ENCODE data around the gene EXOC3L4. TPM values are rescaled to one million over a fixed set of nuclear protein-coding genes. Genes with fewer than 3 reads are reported as not detected.

The EXOC3L4 gene
- total and polyA plus RNA-seq, 9 of the 15 experiments (the other 6 are each of a cell fraction or from before 2014, with no cell fraction given) = 0.10 to 6.7 (median 0.98) TPM; not detected in 1

DNA sequence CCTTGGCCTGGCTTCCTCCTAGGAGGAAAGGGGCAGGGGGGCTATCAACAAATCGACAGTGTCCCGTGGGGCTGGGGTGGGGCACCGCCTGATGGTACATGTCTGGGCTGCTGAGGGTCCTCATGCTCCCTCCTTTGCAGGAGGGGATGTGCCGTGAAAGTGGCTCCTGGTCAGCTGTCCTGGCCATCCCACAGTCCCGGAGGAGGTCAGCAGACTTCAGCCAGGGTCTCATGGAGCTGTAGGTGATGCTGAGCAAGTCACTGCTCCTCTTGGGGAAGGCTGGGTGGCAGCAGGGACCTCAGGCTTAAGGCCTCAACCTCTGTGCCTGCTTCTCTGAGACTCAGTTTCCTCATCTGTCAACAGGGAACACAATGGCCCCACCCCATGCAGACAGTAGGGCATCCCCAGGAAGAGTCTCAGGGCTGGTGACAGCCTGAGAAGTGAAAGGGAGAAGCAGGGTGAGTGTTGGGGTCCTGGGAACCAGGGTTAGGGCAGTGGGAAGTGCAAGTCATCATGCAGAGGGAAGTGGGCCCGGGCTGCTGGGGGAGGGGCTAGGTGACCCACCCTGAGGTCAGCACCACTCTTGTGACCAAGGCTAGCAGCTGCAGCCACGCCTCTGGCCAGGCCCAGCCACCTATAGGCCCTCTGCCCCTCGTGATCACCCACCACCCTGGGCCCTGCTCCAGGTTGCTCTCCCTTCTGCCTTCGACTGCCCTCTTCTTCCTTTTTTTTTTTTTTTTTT is 24.3 kb downstream of the EXOC3L4 start (continued):
- TF ChIP-seq ZNF318 (IDR thresholded peaks at IDR 0.05; ENCODE audit: borderline replicate concordance in 1 of 2, low read depth in 1 of 2) = 0 out of 4 replicates have a peak, but pooled peaks of 1 of the 2 experiments have one; percentile 24
- TF ChIP-seq CHCHD3 (CRISPR knock-in tag; IDR thresholded peaks at IDR 0.05) = no peak
- TF ChIP-seq SMARCA5 (IDR thresholded peaks at IDR 0.05) = no peak
- TF ChIP-seq ARNT (IDR thresholded peaks at IDR 0.05) = no peak
- no peak for TF ChIP-seq ZNF830 (CRISPR knock-in tag; IDR thresholded peaks at IDR 0.05)
- TF ChIP-seq PPARD (CRISPR knock-in tag; IDR thresholded peaks at IDR 0.05) = no peak
- peak; percentile 18; the same call in 1 of the 2 replicates for TF ChIP-seq PHF8 (IDR thresholded peaks at IDR 0.05; ENCODE audit: borderline replicate concordance, low read length)
- no peak for TF ChIP-seq ZNF77 (CRISPR knock-in tag; IDR thresholded peaks at IDR 0.05)
- no peak for TF ChIP-seq ZNF212 (CRISPR knock-in tag; IDR thresholded peaks at IDR 0.05)
- peak; percentile 71; the same call in 1 of the 2 replicates for TF ChIP-seq MTA3 (IDR thresholded peaks at IDR 0.05; ENCODE audit: borderline replicate concordance)
- TF ChIP-seq BCL6 (CRISPR knock-in tag; IDR thresholded peaks at IDR 0.05) = no peak
- no peak for TF ChIP-seq FOXA3 (CRISPR knock-in tag; conservative IDR thresholded peaks at IDR 0.05 in 1 of 2, IDR thresholded peaks at IDR 0.05 in 1 of 2)
- no peak for TF ChIP-seq NFATC3 (IDR thresholded peaks at IDR 0.05)
- no peak for TF ChIP-seq CHD1 (IDR thresholded peaks at IDR 0.05; ENCODE audit: low read length)
- TF ChIP-seq CBFA2T3 (IDR thresholded peaks at IDR 0.05) = peak; percentile 27; the same call in 1 of the 2 replicates
- TF ChIP-seq POU5F1 (IDR thresholded peaks at IDR 0.05; ENCODE audit: borderline replicate concordance, low read depth, low read length, partially characterized antibody) = no peak
- no peak for TF ChIP-seq SETDB1 (IDR thresholded peaks at IDR 0.05; ENCODE audit: low read length)
- TF ChIP-seq FOXK2 (conservative IDR thresholded peaks at IDR 0.05 in 1 of 2, IDR thresholded peaks at IDR 0.05 in 1 of 2; ENCODE audit: low read depth in 2 of 2) = no peak
- TF ChIP-seq, protein P1, sequence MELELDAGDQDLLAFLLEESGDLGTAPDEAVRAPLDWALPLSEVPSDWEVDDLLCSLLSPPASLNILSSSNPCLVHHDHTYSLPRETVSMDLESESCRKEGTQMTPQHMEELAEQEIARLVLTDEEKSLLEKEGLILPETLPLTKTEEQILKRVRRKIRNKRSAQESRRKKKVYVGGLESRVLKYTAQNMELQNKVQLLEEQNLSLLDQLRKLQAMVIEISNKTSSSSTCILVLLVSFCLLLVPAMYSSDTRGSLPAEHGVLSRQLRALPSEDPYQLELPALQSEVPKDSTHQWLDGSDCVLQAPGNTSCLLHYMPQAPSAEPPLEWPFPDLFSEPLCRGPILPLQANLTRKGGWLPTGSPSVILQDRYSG (tag; conservative IDR thresholded peaks at IDR 0.05; ENCODE audit: low read depth) = 0 out of 2 replicates have a peak, but pooled peaks have one; percentile 31
- no peak for TF ChIP-seq ZEB2 (IDR thresholded peaks at IDR 0.05)
- TF ChIP-seq BDP1 (IDR thresholded peaks at IDR 0.05; ENCODE audit: insufficient read depth, insufficient read length) = no peak
